IMR-90 (cell line): ENCODE measurements around the gene ALS2CL.

ENCODE experiments used
- CEBPB ChIP-seq: IDR thresholded peaks from 2 replicates; pipeline ENCODE4 v1.6.1; 2012; ENCODE audit warnings: low read depth, low read length, improper control_type of control experiment
- MAZ ChIP-seq: IDR thresholded peaks from 2 replicates; pipeline ENCODE4 v1.6.1; 2012; ENCODE audit warnings: low read depth, mild to moderate bottlenecking, low read length, improper control_type of control experiment, moderate library complexity, borderline replicate concordance
- POLR2A ChIP-seq: IDR thresholded peaks from 2 replicates; pipeline ENCODE4 v1.6.1; 2012; ENCODE audit warnings: mild to moderate bottlenecking, low read depth, low read length
- RAD21 ChIP-seq: IDR thresholded peaks from 2 replicates; pipeline ENCODE4 v1.6.1; 2012; ENCODE audit warnings: low read length, improper control_type of control experiment
- RCOR1 ChIP-seq: IDR thresholded peaks from 2 replicates; pipeline ENCODE4 v1.6.1; 2012; ENCODE audit warnings: mild to moderate bottlenecking, low read length, improper control_type of control experiment; ENCODE audit not compliant: insufficient replicate concordance
- SMC3 ChIP-seq: fragments of 150-350 bp; IDR thresholded peaks from 2 replicates; pipeline ENCODE4 v1.6.1; 2016; ENCODE audit warnings: low read depth, mild to moderate bottlenecking, antibody characterized with exemption, low read length, moderate library complexity
- TF ChIP-seq, protein P1 (sequence below): conservative IDR thresholded peaks from 2 replicates; pipeline ENCODE4 v1.5.1; 2012; ENCODE audit warnings: mild to moderate bottlenecking, low read depth, low read length, improper control_type of control experiment
- TF ChIP-seq, protein P2 (sequence below): fragments of 150-350 bp; IDR thresholded peaks from 2 replicates; pipeline ENCODE4 v1.6.1; 2017; ENCODE audit warnings: mild to moderate bottlenecking, antibody characterized with exemption, low read length, low read depth

GRCh38 chr3:46721009-46721408 is 27.5 kb upstream of the ALS2CL start:
- TF ChIP-seq SMC3 = no peak
- TF ChIP-seq, protein P1, sequence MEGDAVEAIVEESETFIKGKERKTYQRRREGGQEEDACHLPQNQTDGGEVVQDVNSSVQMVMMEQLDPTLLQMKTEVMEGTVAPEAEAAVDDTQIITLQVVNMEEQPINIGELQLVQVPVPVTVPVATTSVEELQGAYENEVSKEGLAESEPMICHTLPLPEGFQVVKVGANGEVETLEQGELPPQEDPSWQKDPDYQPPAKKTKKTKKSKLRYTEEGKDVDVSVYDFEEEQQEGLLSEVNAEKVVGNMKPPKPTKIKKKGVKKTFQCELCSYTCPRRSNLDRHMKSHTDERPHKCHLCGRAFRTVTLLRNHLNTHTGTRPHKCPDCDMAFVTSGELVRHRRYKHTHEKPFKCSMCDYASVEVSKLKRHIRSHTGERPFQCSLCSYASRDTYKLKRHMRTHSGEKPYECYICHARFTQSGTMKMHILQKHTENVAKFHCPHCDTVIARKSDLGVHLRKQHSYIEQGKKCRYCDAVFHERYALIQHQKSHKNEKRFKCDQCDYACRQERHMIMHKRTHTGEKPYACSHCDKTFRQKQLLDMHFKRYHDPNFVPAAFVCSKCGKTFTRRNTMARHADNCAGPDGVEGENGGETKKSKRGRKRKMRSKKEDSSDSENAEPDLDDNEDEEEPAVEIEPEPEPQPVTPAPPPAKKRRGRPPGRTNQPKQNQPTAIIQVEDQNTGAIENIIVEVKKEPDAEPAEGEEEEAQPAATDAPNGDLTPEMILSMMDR = no peak
- TF ChIP-seq POLR2A = no peak
- TF ChIP-seq, protein P2, sequence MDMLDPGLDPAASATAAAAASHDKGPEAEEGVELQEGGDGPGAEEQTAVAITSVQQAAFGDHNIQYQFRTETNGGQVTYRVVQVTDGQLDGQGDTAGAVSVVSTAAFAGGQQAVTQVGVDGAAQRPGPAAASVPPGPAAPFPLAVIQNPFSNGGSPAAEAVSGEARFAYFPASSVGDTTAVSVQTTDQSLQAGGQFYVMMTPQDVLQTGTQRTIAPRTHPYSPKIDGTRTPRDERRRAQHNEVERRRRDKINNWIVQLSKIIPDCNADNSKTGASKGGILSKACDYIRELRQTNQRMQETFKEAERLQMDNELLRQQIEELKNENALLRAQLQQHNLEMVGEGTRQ = no peak
- no peak for TF ChIP-seq CEBPB
- no peak for TF ChIP-seq RAD21
- TF ChIP-seq RCOR1 = no peak
- TF ChIP-seq MAZ = no peak
